BLaER1 (cell line): ENCODE results near the gene PAOX.

ENCODE experiments used
- H3K27ac ChIP-seq: shearing (Covaris generic); formaldehyde crosslinking; 2 replicates; pipeline ENCODE4 v1.8.1; 2022
- H3K27me3 ChIP-seq: shearing (Covaris generic); formaldehyde crosslinking; 2 replicates; pipeline ENCODE4 v1.8.1; 2022
- H3K36me3 ChIP-seq: shearing (Covaris generic); formaldehyde crosslinking; 2 replicates; pipeline ENCODE4 v1.8.1; 2022
- H3K4me1 ChIP-seq: shearing (Covaris generic); formaldehyde crosslinking; 2 replicates; pipeline ENCODE4 v1.8.1; 2022
- H3K4me2 ChIP-seq: shearing (Covaris generic); formaldehyde crosslinking; 2 replicates; pipeline ENCODE4 v1.8.1; 2022
- H3K4me3 ChIP-seq: shearing (Covaris generic); formaldehyde crosslinking; 2 replicates; pipeline ENCODE4 v1.8.1; 2022
- H3K9ac ChIP-seq: shearing (Covaris generic); formaldehyde crosslinking; 2 replicates; pipeline ENCODE4 v1.8.1; 2022
- H3K9me3 ChIP-seq: shearing (Covaris generic); formaldehyde crosslinking; 2 replicates; pipeline ENCODE4 v1.8.1; 2022
- H4K20me1 ChIP-seq: shearing (Covaris generic); formaldehyde crosslinking; 2 replicates; pipeline ENCODE4 v1.8.1; 2022
- Cebpa-rat ChIP-seq: shearing (Covaris generic); IDR thresholded peaks from 2 replicates; pipeline ENCODE4 v1.8.1; 2022

Gene PAOX

GRCh38 chr10:133379152-133379800, at the start of gene PAOX:
TSS of gene PAOX (plus strand) at chr10:133379262. CDS start at chr10:133379317, 55 bp downstream.
- H3K9ac ChIP-seq = peak within 1 kb of the TSS; percentile 80
- H3K4me3 ChIP-seq = peak within 1 kb of the TSS; percentile 90
- peak within 1 kb of the TSS; percentile 99 for H3K4me2 ChIP-seq
- no peaks in the 10 kb centered on the region for H4K20me1 ChIP-seq
- TF ChIP-seq Cebpa-rat = no peak
- H3K27me3 ChIP-seq = no peaks in the 10 kb centered on the region
- peak within 1 kb of the TSS; percentile 72 for H3K27ac ChIP-seq
- H3K36me3 ChIP-seq = 0 out of 2 replicates have a peak, but pooled peaks cover 5% of the 10 kb centered on the region
- H3K4me1 ChIP-seq = peaks cover 68% of the 10 kb centered on the region
- H3K9me3 ChIP-seq = no peaks in the 10 kb centered on the region

GRCh38 chr10:133329491-133330202, 49.4 kb upstream of the PAOX start:
- H3K27me3 ChIP-seq = peaks cover 78% of the 10 kb centered on the region
- no peak overlapping the region for H3K4me3 ChIP-seq

GRCh38 chr10:133332936-133333699, 45.9 kb upstream of the PAOX start:
- Histone ChIP-seq H3K27ac (no peak overlapping the region), H3K4me1 (peaks cover 28% of the 10 kb centered on the region), H3K9ac (no peak overlapping the region), H4K20me1 (peaks cover 11% of the 10 kb centered on the region; the same call in 1 of the 2 replicates), H3K4me2 (no peak overlapping the region), H3K36me3 (no peaks in the 10 kb centered on the region), H3K4me3 (no peak overlapping the region), H3K27me3 (peaks cover 78% of the 10 kb centered on the region), H3K9me3 (peaks cover 37% of the 10 kb centered on the region)
- TF ChIP-seq Cebpa-rat = no peak

More at GRCh38 chr10:133329491-133330202, 49.4 kb upstream of the PAOX start:
- TF ChIP-seq Cebpa-rat = no peak
- Histone ChIP-seq H3K27ac (no peak overlapping the region), H3K9ac (no peak overlapping the region), H4K20me1 (peaks cover 37% of the 10 kb centered on the region; the same call in 1 of the 2 replicates), H3K4me1 (peaks cover 26% of the 10 kb centered on the region), H3K36me3 (no peaks in the 10 kb centered on the region), H3K9me3 (peaks cover 3% of the 10 kb centered on the region), H3K4me2 (peak overlapping the region; percentile 83)

GRCh38 chr10:133334503-133335245, 44.4 kb upstream of the PAOX start:
- no peak overlapping the region for H3K27ac ChIP-seq
- H4K20me1 ChIP-seq = no peaks in the 10 kb centered on the region
- TF ChIP-seq Cebpa-rat = no peak
- peaks cover 66% of the 10 kb centered on the region for H3K27me3 ChIP-seq
- H3K4me1 ChIP-seq = peaks cover 23% of the 10 kb centered on the region
- peaks cover 49% of the 10 kb centered on the region for H3K9me3 ChIP-seq
- H3K4me2 ChIP-seq = no peak overlapping the region
- no peaks in the 10 kb centered on the region for H3K36me3 ChIP-seq
- no peak overlapping the region for H3K4me3 ChIP-seq
- H3K9ac ChIP-seq = no peak overlapping the region

GRCh38 chr10:133335246-133336117, 43.6 kb upstream of the PAOX start:
- Histone ChIP-seq H3K36me3 (no peaks in the 10 kb centered on the region), H3K4me3 (0 out of 2 replicates have a peak overlapping the region, but pooled peaks have one; percentile 25), H4K20me1 (no peaks in the 10 kb centered on the region), H3K27ac (no peak overlapping the region), H3K9me3 (peaks cover 49% of the 10 kb centered on the region), H3K4me1 (peaks cover 23% of the 10 kb centered on the region), H3K9ac (no peak overlapping the region), H3K27me3 (peaks cover 66% of the 10 kb centered on the region), H3K4me2 (0 out of 2 replicates have a peak overlapping the region, but pooled peaks have one; percentile 9)
- no peak for TF ChIP-seq Cebpa-rat

GRCh38 chr10:133336118-133336576, 42.9 kb upstream of the PAOX start:
- no peak for TF ChIP-seq Cebpa-rat
- Histone ChIP-seq H3K27me3 (peaks cover 66% of the 10 kb centered on the region), H3K4me3 (no peak overlapping the region), H3K36me3 (no peaks in the 10 kb centered on the region), H4K20me1 (no peaks in the 10 kb centered on the region), H3K4me1 (peaks cover 23% of the 10 kb centered on the region), H3K9me3 (peaks cover 49% of the 10 kb centered on the region), H3K27ac (no peak overlapping the region), H3K9ac (no peak overlapping the region), H3K4me2 (peak overlapping the region; percentile 49)

- Histone ChIP-seq H3K27ac (no peak within 1 kb of the TSS), H3K36me3 (no peaks in the 10 kb centered on the region), H3K9ac (no peak within 1 kb of the TSS), H3K4me2 (peak within 1 kb of the TSS; percentile 49), H4K20me1 (no peaks in the 10 kb centered on the region), H3K4me3 (no peak within 1 kb of the TSS), H3K9me3 (peaks cover 49% of the 10 kb centered on the region), H3K27me3 (peaks cover 62% of the 10 kb centered on the region), H3K4me1 (peaks cover 23% of the 10 kb centered on the region)
- TF ChIP-seq Cebpa-rat = no peak
Observed at GRCh38 chr10:133336577-133337369, 42.3 kb upstream of the PAOX start, which contains the start of gene CALY. TSS of gene CALY (minus strand) at chr10:133336896. CDS start at chr10:133328989, 7,907 bp downstream.

- Histone ChIP-seq H3K9me3 (peaks cover 49% of the 10 kb centered on the region), H3K36me3 (no peaks in the 10 kb centered on the region), H3K27ac (no peak overlapping the region), H3K4me3 (no peak overlapping the region), H3K27me3 (peaks cover 56% of the 10 kb centered on the region), H3K9ac (no peak overlapping the region), H3K4me2 (peak overlapping the region; percentile 49), H3K4me1 (peaks cover 23% of the 10 kb centered on the region), H4K20me1 (no peaks in the 10 kb centered on the region)
- TF ChIP-seq Cebpa-rat = no peak
Observed at GRCh38 chr10:133337370-133337725, 41.7 kb upstream of the PAOX start.
